Measurements from ENCODE around the gene BNIP3. TPM values are rescaled to one million over a fixed set of nuclear protein-coding genes. Genes with fewer than 3 reads are reported as not detected.

BNIP3 gene
- total and polyA plus RNA-seq, 2 of the 8 experiments (the other 6 are each of a cell fraction or from before 2014, with no cell fraction given): 25.8 to 58.9 TPM

DNA sequence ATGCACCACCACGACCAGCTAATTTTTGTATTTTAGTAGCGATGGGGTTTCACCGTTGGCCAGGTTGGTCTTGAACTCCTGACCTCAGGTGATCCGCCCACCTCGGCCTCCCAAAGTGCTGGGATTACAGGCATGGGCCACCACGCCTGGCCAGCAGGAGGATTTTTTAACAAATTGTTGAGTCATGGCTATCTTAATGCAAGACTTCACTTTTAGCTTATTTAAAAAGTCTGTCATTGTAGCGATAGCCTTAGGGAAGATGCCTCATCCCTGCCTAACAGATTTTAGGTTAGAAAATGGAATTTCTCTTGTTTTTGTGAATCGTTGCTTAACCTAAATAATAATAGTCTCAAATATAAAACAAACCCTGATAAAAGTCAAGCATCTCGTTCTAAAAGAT lies 45.4 kb downstream of the BNIP3 start (continued):
- TF ChIP-seq, protein P1, sequence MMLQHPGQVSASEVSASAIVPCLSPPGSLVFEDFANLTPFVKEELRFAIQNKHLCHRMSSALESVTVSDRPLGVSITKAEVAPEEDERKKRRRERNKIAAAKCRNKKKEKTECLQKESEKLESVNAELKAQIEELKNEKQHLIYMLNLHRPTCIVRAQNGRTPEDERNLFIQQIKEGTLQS (IDR thresholded peaks at IDR 0.05; ENCODE audit: insufficient read depth, low read depth, low read length): no peak
- no peak for TF ChIP-seq RFX5 (IDR thresholded peaks at IDR 0.05; ENCODE audit: borderline replicate concordance, low read depth, low read length)
- TF ChIP-seq BACH1 (IDR thresholded peaks at IDR 0.05; ENCODE audit: low read length): no peak
- TF ChIP-seq, protein P2, sequence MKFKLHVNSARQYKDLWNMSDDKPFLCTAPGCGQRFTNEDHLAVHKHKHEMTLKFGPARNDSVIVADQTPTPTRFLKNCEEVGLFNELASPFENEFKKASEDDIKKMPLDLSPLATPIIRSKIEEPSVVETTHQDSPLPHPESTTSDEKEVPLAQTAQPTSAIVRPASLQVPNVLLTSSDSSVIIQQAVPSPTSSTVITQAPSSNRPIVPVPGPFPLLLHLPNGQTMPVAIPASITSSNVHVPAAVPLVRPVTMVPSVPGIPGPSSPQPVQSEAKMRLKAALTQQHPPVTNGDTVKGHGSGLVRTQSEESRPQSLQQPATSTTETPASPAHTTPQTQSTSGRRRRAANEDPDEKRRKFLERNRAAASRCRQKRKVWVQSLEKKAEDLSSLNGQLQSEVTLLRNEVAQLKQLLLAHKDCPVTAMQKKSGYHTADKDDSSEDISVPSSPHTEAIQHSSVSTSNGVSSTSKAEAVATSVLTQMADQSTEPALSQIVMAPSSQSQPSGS (IDR thresholded peaks at IDR 0.05; ENCODE audit: low read length): no peak
- TF ChIP-seq GABPA (IDR thresholded peaks at IDR 0.05; ENCODE audit: borderline replicate concordance, insufficient read depth, low read length): no peak
- no peak for TF ChIP-seq YY1 (IDR thresholded peaks at IDR 0.05; ENCODE audit: low read depth, low read length)
- no peak for TF ChIP-seq SAP30 (IDR thresholded peaks at IDR 0.05; ENCODE audit: insufficient read depth, insufficient replicate concordance, low read length)
